SK-N-SH (cell line): Measurements from ENCODE around the gene ATP12A. TPM values are rescaled to one million over a fixed set of nuclear protein-coding genes. Genes with fewer than 3 reads are reported as not detected.

Experiments used
- CTCF ChIA-PET: fragments of 300-600, 350-600 bp; formaldehyde crosslinking; extraction: SDS; loops from one replicate; lab custom pipeline; 2021; lab: Yijun Ruan, JAX
- POLR2A ChIA-PET: fragments of 350-600 bp; sonication (Branson Sonifier 250); formaldehyde crosslinking; extraction: SDS; loops from one replicate; lab custom pipeline; 2020; ENCODE audit warnings: antibody characterized with exemption, inconsistent platforms; lab: Yijun Ruan, JAX
- DNase-seq: peaks from one replicate; pipeline ENCODE4 v3.0.0; 2012
- H2AFZ ChIP-seq: fragments of 200-600 bp; sonication (generic); 2 replicates; pipeline ENCODE4 v1.8.1; 2016; ENCODE audit warnings: antibody characterized with exemption, mild to moderate bottlenecking, low read depth
- H3F3A ChIP-seq: fragments of 200-600 bp; sonication (generic); replicated peaks from 2 replicates; pipeline ENCODE3; 2016; ENCODE audit warnings: antibody characterized with exemption, mild to moderate bottlenecking; ENCODE audit not compliant: insufficient read depth
- H3K27ac ChIP-seq, 2 experiments: fragments of 200-500 bp in 1 of 2; fragments of 200-600 bp in 1 of 2; sonication (Bioruptor generic) in 1 of 2; sonication (generic), shearing (Covaris generic) in 1 of 2; 2 replicates each; pipeline versions ENCODE4 v1.5.1 to v1.6.1; 2014 to 2016; ENCODE audit warnings: low read depth in 2 of 2, inconsistent platforms in 1 of 2, low read length in 1 of 2, mild to moderate bottlenecking in 1 of 2, mixed read lengths in 1 of 2
- H3K27me3 ChIP-seq: fragments of 200-600 bp; sonication (generic), shearing (Covaris generic); 2 replicates; pipeline ENCODE4 v1.6.1; 2016; ENCODE audit warnings: mixed run types; ENCODE audit not compliant: insufficient read depth
- H3K36me3 ChIP-seq, 2 experiments: fragments of 200-500 bp in 1 of 2; fragments of 200-600 bp in 1 of 2; sonication (Bioruptor generic) in 1 of 2; sonication (generic) in 1 of 2; replicated peaks in 1 of 2; 2 replicates each; pipeline versions ENCODE3 to v1.5.1; 2014 to 2016; ENCODE audit warnings: low read length in 1 of 2, mild to moderate bottlenecking in 1 of 2; ENCODE audit not compliant: insufficient read depth in 2 of 2, control insufficient read depth in 1 of 2
- H3K4me1 ChIP-seq, 2 experiments: fragments of 200-500 bp in 1 of 2; fragments of 200-600 bp in 1 of 2; sonication (Bioruptor generic) in 1 of 2; sonication (generic), shearing (Covaris generic) in 1 of 2; 2 replicates each; pipeline versions ENCODE4 v1.5.1 to v1.6.1; 2014 to 2016; ENCODE audit warnings: low read depth in 1 of 2, low read length in 1 of 2, mixed run types in 1 of 2; ENCODE audit not compliant: insufficient read depth in 2 of 2, control insufficient read depth in 1 of 2
- H3K4me2 ChIP-seq: fragments of 200-600 bp; sonication (generic), shearing (Covaris generic); 2 replicates; pipeline ENCODE4 v1.6.1; 2017; ENCODE audit warnings: mixed run types
- H3K4me3 ChIP-seq, 2 experiments: fragments of 200-500 bp in 1 of 2; fragments of 200-600 bp in 1 of 2; sonication (Bioruptor generic) in 1 of 2; sonication (generic), shearing (Covaris generic) in 1 of 2; 2 replicates each; pipeline versions ENCODE4 v1.5.1 to v1.8.1; 2014 to 2016; ENCODE audit warnings: low read depth in 2 of 2, inconsistent platforms in 1 of 2, low read length in 1 of 2, mild to moderate bottlenecking in 1 of 2, mixed read lengths in 1 of 2, moderate library complexity in 1 of 2
- H3K79me2 ChIP-seq: fragments of 200-600 bp; sonication (generic); 2 replicates; pipeline ENCODE4 v1.8.1; 2017; ENCODE audit warnings: mild to moderate bottlenecking; ENCODE audit not compliant: insufficient read depth
- H3K9ac ChIP-seq: fragments of 200-600 bp; sonication (generic); 2 replicates; pipeline ENCODE4 v1.6.1; 2017; ENCODE audit warnings: mixed run types
- H3K9me2 ChIP-seq: fragments of 200-600 bp; sonication (generic); 2 replicates; pipeline ENCODE4 v1.6.1; 2017; ENCODE audit warnings: mixed run types
- H3K9me3 ChIP-seq: fragments of 200-600 bp; sonication (generic); 2 replicates; pipeline ENCODE4 v1.6.1; 2017; ENCODE audit warnings: mixed run types, mild to moderate bottlenecking, moderate library complexity
- H4K20me1 ChIP-seq: fragments of 200-600 bp; sonication (generic); 2 replicates; pipeline ENCODE4 v1.6.1; 2017; ENCODE audit warnings: mild to moderate bottlenecking, mixed run types; ENCODE audit not compliant: insufficient read depth
- ELF1 ChIP-seq: IDR thresholded peaks from 2 replicates; pipeline ENCODE4 v1.4.0; 2012
- EP300 ChIP-seq, 2 experiments: IDR thresholded peaks; 2 replicates each; pipeline versions ENCODE4 v1.4.0 to v1.6.1; 2012; ENCODE audit warnings: borderline replicate concordance in 1 of 2, low read depth in 1 of 2, low read length in 1 of 2
- EZH2phosphoT487 ChIP-seq: fragments of 200-600 bp; sonication (generic); IDR thresholded peaks from 2 replicates; pipeline ENCODE4 v1.6.1; 2017; ENCODE audit warnings: low read depth, mixed run types, mild to moderate bottlenecking, antibody characterized with exemption, moderate library complexity, borderline replicate concordance
- FOXJ3 ChIP-seq: sonication (generic); formaldehyde crosslinking; IDR thresholded peaks from 2 replicates; pipeline ENCODE4 v1.5.1; 2020; ENCODE audit warnings: mild to moderate bottlenecking, missing genetic modification reagents
- FOXM1 ChIP-seq: IDR thresholded peaks from 2 replicates; pipeline ENCODE4 v1.4.0; 2012; ENCODE audit warnings: low read depth, mild to moderate bottlenecking
- GABPA ChIP-seq: IDR thresholded peaks from 2 replicates; pipeline ENCODE4 v1.4.0; 2012; ENCODE audit warnings: low read depth, mild to moderate bottlenecking
- GATA2 ChIP-seq: sonication (generic); formaldehyde crosslinking; IDR thresholded peaks from 2 replicates; pipeline ENCODE4 v1.5.0; 2020; ENCODE audit warnings: mild to moderate bottlenecking, missing genetic modification reagents
- JUND ChIP-seq: IDR thresholded peaks from 2 replicates; pipeline ENCODE4 v1.4.0; 2012
- MAX ChIP-seq: IDR thresholded peaks from 2 replicates; pipeline ENCODE4 v1.4.0; 2012; ENCODE audit warnings: low read depth
- POLR2AphosphoS5 ChIP-seq: IDR thresholded peaks from 2 replicates; pipeline ENCODE4 v1.6.1; 2012; ENCODE audit warnings: low read depth, low read length
- RAD21 ChIP-seq: IDR thresholded peaks from 2 replicates; pipeline ENCODE4 v1.6.1; 2012; ENCODE audit warnings: mild to moderate bottlenecking, low read length
- RCOR1 ChIP-seq: fragments of 150-350 bp; IDR thresholded peaks from 2 replicates; pipeline ENCODE4 v1.6.1; 2017; ENCODE audit warnings: antibody characterized with exemption, low read length
- REST ChIP-seq: IDR thresholded peaks from 2 replicates; pipeline ENCODE4 v1.6.1; 2012; ENCODE audit warnings: mild to moderate bottlenecking, low read depth, low read length, moderate library complexity
- RFX5 ChIP-seq: IDR thresholded peaks from 2 replicates; pipeline ENCODE4 v1.6.1; 2012; ENCODE audit warnings: mild to moderate bottlenecking, improper control_type of control experiment, low read length
- RXRA ChIP-seq: IDR thresholded peaks from 2 replicates; pipeline ENCODE4 v1.4.0; 2012; ENCODE audit warnings: low read depth, mild to moderate bottlenecking, borderline replicate concordance
- SIN3A ChIP-seq: IDR thresholded peaks from 2 replicates; pipeline ENCODE4 v1.6.1; 2012; ENCODE audit warnings: low read depth, mild to moderate bottlenecking, low read length, moderate library complexity, borderline replicate concordance
- TAF1 ChIP-seq: IDR thresholded peaks from 2 replicates; pipeline ENCODE4 v1.6.1; 2012; ENCODE audit warnings: low read depth, mild to moderate bottlenecking, low read length, moderate library complexity, borderline replicate concordance
- TCF12 ChIP-seq: IDR thresholded peaks from 2 replicates; pipeline ENCODE4 v1.4.0; 2012
- TEAD4 ChIP-seq: IDR thresholded peaks from 2 replicates; pipeline ENCODE4 v1.4.0; 2012; ENCODE audit warnings: mild to moderate bottlenecking, borderline replicate concordance; ENCODE audit not compliant: insufficient read depth
- USF1 ChIP-seq: IDR thresholded peaks from 2 replicates; pipeline ENCODE4 v1.4.0; 2012; ENCODE audit warnings: low read depth, borderline replicate concordance
- YY1 ChIP-seq: IDR thresholded peaks from 2 replicates; pipeline ENCODE4 v1.4.0; 2012; ENCODE audit warnings: low read depth, mild to moderate bottlenecking
- ZBTB33 ChIP-seq: IDR thresholded peaks from 2 replicates; pipeline ENCODE4 v1.4.0; 2012; ENCODE audit warnings: low read depth, borderline replicate concordance
- WGBS: methylation state at CpG from one replicate; pipeline ENCODE4 v1.1.6; 2017; ENCODE audit warnings: low lambda C conversion rate; 5-methylcytosine and 5-hydroxymethylcytosine counted together
- polyA plus RNA-seq, 3 experiments: library from polyadenylated mRNA; depleted of rRNA; stranded (reverse); fragments of >200 nt; gene quantifications; 2 replicates each; pipeline ENCODE4 v1.2.3, GENCODE V29; 2012

Gene ATP12A
- polyA plus RNA-seq, 1 of the 3 experiments (the other 2 are of a cell fraction) = not detected

- no peak for DNase-seq
- CTCF ChIA-PET = interaction anchor here (0.9 to 1.4 kb wide), 4 partner anchors 9 to 52 kb away, joined by 3 to 5 read pairs (median 4); no protein-coding TSS in a partner anchor
- no peaks in the 10 kb centered on the region for H4K20me1 ChIP-seq
- no peak overlapping the region for H3K4me3 ChIP-seq
- no peaks in the 10 kb centered on the region for H3K36me3 ChIP-seq
- WGBS = 41% methylated on average over 5 of the region's 5 CpGs
- no peaks in the 10 kb centered on the region for H3F3A ChIP-seq
- no peaks in the 10 kb centered on the region for H3K4me1 ChIP-seq
- H3K9ac ChIP-seq = no peak overlapping the region
- POLR2A ChIA-PET = no interaction called here
- no peaks in the 10 kb centered on the region for H3K9me2 ChIP-seq
- no peak overlapping the region for H3K4me2 ChIP-seq
- H3K79me2 ChIP-seq = no peaks in the 10 kb centered on the region
- no peak overlapping the region for H2AFZ ChIP-seq
- no peak for TF ChIP-seq RXRA
- TF ChIP-seq USF1 = no peak
- TF ChIP-seq RCOR1 = no peak
- no peak for TF ChIP-seq TEAD4
- no peak for TF ChIP-seq SIN3A
- no peak for TF ChIP-seq ELF1
- no peak for TF ChIP-seq ZBTB33
- TF ChIP-seq EZH2phosphoT487 = no peak
- TF ChIP-seq YY1 = no peak
- no peak for TF ChIP-seq TCF12
- TF ChIP-seq MAX = no peak
- TF ChIP-seq RAD21 = no peak
- TF ChIP-seq FOXJ3 (CRISPR knock-in tag) = no peak
- TF ChIP-seq TAF1 = no peak
- H3K9me3 ChIP-seq = no peaks in the 10 kb centered on the region
- no peaks in the 10 kb centered on the region; the same call in none of the 2 replicates for H3K27me3 ChIP-seq
- no peak overlapping the region for H3K27ac ChIP-seq
These were observed 35.8 kb downstream of the ATP12A start for GRCh38 chr13:24716011-24716410.

- Histone ChIP-seq H3K9me3 (no peaks in the 10 kb centered on the region), H3K9ac (no peak overlapping the region), H3K27ac (no peak overlapping the region), H3K4me1 (no peaks in the 10 kb centered on the region), H4K20me1 (no peaks in the 10 kb centered on the region), H3K4me3 (no peak overlapping the region), H3K9me2 (no peaks in the 10 kb centered on the region), H3K36me3 (no peaks in the 10 kb centered on the region), H3F3A (no peaks in the 10 kb centered on the region), H3K79me2 (no peaks in the 10 kb centered on the region), H3K27me3 (no peaks in the 10 kb centered on the region; the same call in none of the 2 replicates), H3K4me2 (no peak overlapping the region), H2AFZ (no peak overlapping the region)
- POLR2A ChIA-PET = no interaction called here
- DNase-seq = no peak
- CTCF ChIA-PET = interaction anchor here (0.9 to 1.4 kb wide), 4 partner anchors 9 to 52 kb away, joined by 3 to 5 read pairs (median 4); no protein-coding TSS in a partner anchor
- 54% methylated on average over 7 of the region's 7 CpGs for WGBS
- TF ChIP-seq GATA2 (no peak), TEAD4 (no peak), USF1 (no peak), RFX5 (no peak), MAX (no peak), EP300 (IDR thresholded peaks at IDR 0.05; ENCODE audit: borderline replicate concordance in 1 of 2, low read depth in 1 of 2, low read length in 1 of 2) (no peak), JUND (no peak), REST (no peak), GABPA (no peak), POLR2AphosphoS5 (no peak), TCF12 (no peak), RAD21 (no peak), YY1 (no peak), FOXM1 (no peak)
These were observed 36.2 kb downstream of the ATP12A start for GRCh38 chr13:24716446-24716845.
